Fibroblast of lung (primary cell): ENCODE data around the gene AKIRIN2.

ENCODE experiments used
- EZH2 ChIP-seq: IDR thresholded peaks from 2 replicates; pipeline ENCODE4 v1.5.1; 2012; ENCODE audit warnings: low read length, control low read depth, mild to moderate bottlenecking; ENCODE audit errors: missing control alignments
- TF ChIP-seq, protein P1 (sequence below), 2 donors: IDR thresholded peaks in 1 of 2; conservative IDR thresholded peaks in 1 of 2; 1 replicate in 1 of 2; 2 replicates in 1 of 2; pipeline ENCODE4 v1.5.1; 2011 to 2012; ENCODE audit warnings: low read length in 2 of 2, control low read depth in 1 of 2, inconsistent platforms in 1 of 2, low read depth in 1 of 2, mild to moderate bottlenecking in 1 of 2

DNA sequence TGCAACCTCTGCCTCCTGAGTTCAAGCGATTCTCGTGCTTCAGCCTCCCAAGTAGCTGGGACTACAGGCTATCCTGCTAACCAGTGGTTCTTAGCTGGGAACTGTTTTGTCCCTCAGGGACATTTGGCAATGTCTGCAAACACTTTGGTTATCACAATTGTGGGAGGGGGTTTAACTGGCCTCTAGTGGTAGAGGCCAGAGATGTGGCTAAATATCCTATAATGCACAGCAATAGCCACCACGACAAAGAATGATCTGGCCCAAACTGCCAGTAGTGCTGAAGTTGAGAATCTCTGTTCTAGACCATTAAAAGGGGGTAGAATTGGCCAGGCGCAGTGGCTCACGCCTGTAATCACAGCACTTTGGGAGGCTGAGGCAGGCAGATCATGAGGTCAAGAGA, 28.8 kb downstream of the AKIRIN2 start:
- TF ChIP-seq, protein P1, sequence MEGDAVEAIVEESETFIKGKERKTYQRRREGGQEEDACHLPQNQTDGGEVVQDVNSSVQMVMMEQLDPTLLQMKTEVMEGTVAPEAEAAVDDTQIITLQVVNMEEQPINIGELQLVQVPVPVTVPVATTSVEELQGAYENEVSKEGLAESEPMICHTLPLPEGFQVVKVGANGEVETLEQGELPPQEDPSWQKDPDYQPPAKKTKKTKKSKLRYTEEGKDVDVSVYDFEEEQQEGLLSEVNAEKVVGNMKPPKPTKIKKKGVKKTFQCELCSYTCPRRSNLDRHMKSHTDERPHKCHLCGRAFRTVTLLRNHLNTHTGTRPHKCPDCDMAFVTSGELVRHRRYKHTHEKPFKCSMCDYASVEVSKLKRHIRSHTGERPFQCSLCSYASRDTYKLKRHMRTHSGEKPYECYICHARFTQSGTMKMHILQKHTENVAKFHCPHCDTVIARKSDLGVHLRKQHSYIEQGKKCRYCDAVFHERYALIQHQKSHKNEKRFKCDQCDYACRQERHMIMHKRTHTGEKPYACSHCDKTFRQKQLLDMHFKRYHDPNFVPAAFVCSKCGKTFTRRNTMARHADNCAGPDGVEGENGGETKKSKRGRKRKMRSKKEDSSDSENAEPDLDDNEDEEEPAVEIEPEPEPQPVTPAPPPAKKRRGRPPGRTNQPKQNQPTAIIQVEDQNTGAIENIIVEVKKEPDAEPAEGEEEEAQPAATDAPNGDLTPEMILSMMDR (conservative IDR thresholded peaks at IDR 0.05 in 1 of 2, IDR thresholded peaks at IDR 0.05 in 1 of 2; ENCODE audit: low read depth in 1 of 2, low read length in 2 of 2) = no peak
- TF ChIP-seq EZH2 = no peak
